Activated CD8-positive, alpha-beta T cell treated with anti-CD3 and anti-CD28 coated beads for 36 hours (primary cell): Measurements from ENCODE around the gene DCHS1. TPM values are rescaled to one million over a fixed set of nuclear protein-coding genes. Genes with fewer than 3 reads are reported as not detected.
A peak's percentile ranks its signal among the peaks of the same experiment; 100 is the strongest.
"Not testable (repeated sequence)": the region's sequence is repeated elsewhere in the genome, so short reads cannot be mapped to it uniquely, and the experiment has no call there.

Experiments
- ATAC-seq: fragments of 200-7000 bp; cut with Tn5 transposase; one replicate; pipeline ENCODE4 v1.10.0; 2021; ENCODE audit warnings: mild to moderate bottlenecking, moderate library complexity
- CTCF ChIA-PET: fragments of 350-600 bp; sonication (Branson Sonifier 250); formaldehyde crosslinking; loops from one replicate; lab custom pipeline; 2021; ENCODE audit warnings: antibody characterized with exemption; lab: Charles Lee
- POLR2A ChIA-PET: fragments of 350-600 bp; sonication (Branson Sonifier 250); formaldehyde crosslinking; loops from one replicate; lab custom pipeline; 2021; ENCODE audit warnings: antibody characterized with exemption; lab: Charles Lee
- DNase-seq: peaks from one replicate; pipeline ENCODE4 v3.0.0-alpha.2; 2020
- H3K27ac Mint-ChIP-seq: one replicate; pipeline ENCODE4 v1.8.0; 2021; ENCODE audit warnings: mild to moderate bottlenecking, mixed read lengths
- H3K27me3 Mint-ChIP-seq: one replicate; pipeline ENCODE4 v1.8.0; 2021; ENCODE audit warnings: mixed read lengths
- H3K36me3 Mint-ChIP-seq: one replicate; pipeline ENCODE4 v1.8.0; 2021; ENCODE audit warnings: low read depth, mixed read lengths
- H3K4me1 Mint-ChIP-seq: one replicate; pipeline ENCODE4 v1.8.0; 2021; ENCODE audit warnings: low read depth, mixed read lengths
- H3K4me3 Mint-ChIP-seq: one replicate; pipeline ENCODE4 v1.8.0; 2021; ENCODE audit warnings: mild to moderate bottlenecking, moderate library complexity, mixed read lengths
- H3K9me3 Mint-ChIP-seq: one replicate; pipeline ENCODE4 v1.8.0; 2021; ENCODE audit warnings: mixed read lengths
- CTCF ChIP-seq: fragments of 200-600 bp; IDR thresholded peaks from one replicate; pipeline ENCODE4 v1.8.0; 2022; ENCODE audit warnings: antibody characterized with exemption, mild to moderate bottlenecking
- intact Hi-C: fragments of 100-400 bp; cut with micrococcal nuclease; formaldehyde crosslinking; loops from one replicate; pipeline ENCODE4 v1.10.0; 2022
- total RNA-seq, 2 experiments: library from RNA; stranded (reverse); gene quantifications; one replicate each; pipeline ENCODE4 v1.2.3, GENCODE V29; 2021

Gene DCHS1
- total RNA-seq, 2 experiments from 2014 or later = 1.6 TPM

- POLR2A ChIA-PET = interaction anchor here (0.6 to 1.8 kb wide), 5 partner anchors 21 to 211 kb away, joined by 3 to 4 read pairs (median 3); no protein-coding TSS in a partner anchor
Measured at GRCh38 chr11:6693342-6694228, 38.0 kb upstream of the DCHS1 start.

GRCh38 chr11:6692128-6692527, 36.5 kb upstream of the DCHS1 start:
- DNase-seq (no peak), ATAC-seq (no peak)
- H3K27ac Mint-ChIP-seq = no peak overlapping the region
- no peak overlapping the region for H3K4me3 Mint-ChIP-seq
- intact Hi-C loops = no loop called here
- H3K36me3 Mint-ChIP-seq = no peaks in the 10 kb centered on the region
- no peak for TF ChIP-seq CTCF
- no peaks in the 10 kb centered on the region for H3K27me3 Mint-ChIP-seq
- POLR2A ChIA-PET = no interaction called here
- H3K9me3 Mint-ChIP-seq = no peaks in the 10 kb centered on the region
- CTCF ChIA-PET = interaction anchor here (1.2 kb wide), 1 partner anchor 14 kb away, joined by 5 read pairs; no protein-coding TSS in a partner anchor
- peaks cover 37% of the 10 kb centered on the region for H3K4me1 Mint-ChIP-seq

More at GRCh38 chr11:6693342-6694228, 38.0 kb upstream of the DCHS1 start:
- Mint-ChIP-seq H3K9me3 (no peaks in the 10 kb centered on the region), H3K4me1 (peaks cover 31% of the 10 kb centered on the region), H3K27me3 (no peaks in the 10 kb centered on the region), H3K27ac (peak overlapping the region; percentile 46), H3K36me3 (peaks cover 2% of the 10 kb centered on the region), H3K4me3 (no peak overlapping the region)
- ATAC-seq (peak; percentile 81), DNase-seq (peak; percentile 82)
- CTCF ChIA-PET = interaction anchor here (0.7 to 4.8 kb wide), 6 partner anchors 11 to 89 kb away, joined by 3 to 64 read pairs (median 5); partner anchors contain the start of gene ILK
- intact Hi-C loops = no loop called here
- TF ChIP-seq CTCF = no peak

GRCh38 chr11:6690431-6691132, 35.0 kb upstream of the DCHS1 start:
- H3K27ac Mint-ChIP-seq, POLR2A ChIA-PET, H3K9me3 Mint-ChIP-seq, H3K4me3 Mint-ChIP-seq, DNase-seq, H3K36me3 Mint-ChIP-seq, intact Hi-C loops, H3K27me3 Mint-ChIP-seq, ATAC-seq, CTCF ChIA-PET: not testable (repeated sequence)
- peaks cover 29% of the 10 kb centered on the region for H3K4me1 Mint-ChIP-seq

- ATAC-seq (no peak), DNase-seq (no peak)
- Mint-ChIP-seq H3K4me1 (peaks cover 11% of the 10 kb centered on the region), H3K36me3 (peaks cover 3% of the 10 kb centered on the region), H3K27me3 (no peaks in the 10 kb centered on the region), H3K27ac (no peak overlapping the region), H3K9me3 (no peaks in the 10 kb centered on the region), H3K4me3 (no peak overlapping the region)
- intact Hi-C loops = no loop called here
- POLR2A ChIA-PET = interaction anchor here (1.0 kb wide), 1 partner anchor 195 kb away, joined by 3 read pairs; no protein-coding TSS in a partner anchor
- no peak for TF ChIP-seq CTCF
- CTCF ChIA-PET = interaction anchor here (0.6 to 4.3 kb wide), 7 partner anchors 18 to 155 kb away, joined by 3 to 15 read pairs (median 4); partner anchors contain the start of gene TAF10
Measured at GRCh38 chr11:6687876-6688275, 32.3 kb upstream of the DCHS1 start.

- intact Hi-C loops = no loop called here
- CTCF ChIA-PET = interaction anchor here (1.0 to 4.3 kb wide), 7 partner anchors 9 to 307 kb away, joined by 3 to 15 read pairs (median 4); no protein-coding TSS in a partner anchor
- DNase-seq (no peak), ATAC-seq (no peak)
- Mint-ChIP-seq H3K36me3 (peaks cover 21% of the 10 kb centered on the region), H3K9me3 (no peaks in the 10 kb centered on the region), H3K4me3 (no peak overlapping the region), H3K27me3 (no peaks in the 10 kb centered on the region), H3K27ac (no peak overlapping the region), H3K4me1 (peaks cover 16% of the 10 kb centered on the region)
- TF ChIP-seq CTCF = no peak
- POLR2A ChIA-PET = interaction anchor here (0.7 to 1.5 kb wide), 3 partner anchors 61 to 208 kb away, joined by 3 to 5 read pairs (median 3); no protein-coding TSS in a partner anchor
Measured at GRCh38 chr11:6686006-6686405, 30.4 kb upstream of the DCHS1 start.

GRCh38 chr11:6684068-6684467, 28.5 kb upstream of the DCHS1 start:
- intact Hi-C loops = loop anchor here (5.0 kb wide), 1 partner anchor 147 kb away; no protein-coding TSS in a partner anchor
- POLR2A ChIA-PET = interaction anchor here (0.6 to 5.2 kb wide), 5 partner anchors 16 to 270 kb away, joined by 3 to 48 read pairs (median 13); partner anchors contain the start of genes ILK, RRP8, TAF10 and TPP1
- H3K27me3 Mint-ChIP-seq, ATAC-seq, DNase-seq, H3K9me3 Mint-ChIP-seq: not testable (repeated sequence)
- Mint-ChIP-seq H3K4me1 (peaks cover 28% of the 10 kb centered on the region), H3K36me3 (peaks cover 38% of the 10 kb centered on the region), H3K27ac (peak overlapping the region; percentile 98), H3K4me3 (peak overlapping the region; percentile 97)
- CTCF ChIA-PET = interaction anchor here (1.0 to 3.1 kb wide), 27 partner anchors 11 to 203 kb away, joined by 3 to 32 read pairs (median 6); partner anchors contain the start of genes ARFIP2, ILK, RRP8 and TAF10
